ENCODE data around the gene RGS9BP. TPM values are rescaled to one million over a fixed set of nuclear protein-coding genes. Genes with fewer than 3 reads are reported as not detected.

The RGS9BP gene
- total and polyA plus RNA-seq, 2 donors (not counting 1 experiment from before 2014, with no cell fraction given), result 0.09 to 0.66 TPM

DNA sequence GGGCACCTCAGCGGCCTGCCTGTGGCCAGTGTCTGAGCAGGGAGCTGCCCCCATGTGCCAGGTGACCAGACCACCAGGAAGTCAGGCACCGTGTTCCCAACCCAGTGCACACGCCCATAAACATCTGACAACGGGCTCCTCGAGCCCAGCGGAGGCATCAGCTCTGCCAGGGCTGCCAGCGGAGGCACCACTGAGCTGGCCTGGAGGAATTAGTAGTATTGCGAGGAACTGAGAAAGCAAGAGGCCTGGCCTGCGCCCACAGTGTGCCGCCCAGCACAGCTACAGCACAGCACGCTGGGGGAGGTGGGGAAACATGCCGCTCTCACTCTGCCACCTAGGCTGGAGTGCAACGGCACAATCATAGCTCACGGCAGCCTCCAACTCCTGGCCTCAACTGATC is 45.3 kb upstream of the RGS9BP start:
- Histone ChIP-seq H3K9ac (ENCODE audit: insufficient read depth, low read length) (no peak overlapping the region), H3K79me2 (ENCODE audit: control insufficient read depth, insufficient read depth, low read length) (no peaks in the 10 kb centered on the region), H3K27ac (ENCODE audit: insufficient read depth, low read length) (no peak overlapping the region), H3K4me3 (replicated peaks in 1 of 4; ENCODE audit: control extremely low read depth in 1 of 4, insufficient read depth in 1 of 4, low read depth in 3 of 4, low read length in 4 of 4) (no peak overlapping the region), H3K27me3 (ENCODE audit: control insufficient read depth, insufficient read depth, low read length) (no peaks in the 10 kb centered on the region), H3K4me2 (ENCODE audit: extremely low read depth, insufficient read depth, low read length) (no peak overlapping the region), H4K20me1 (ENCODE audit: control insufficient read depth, extremely low read depth, insufficient read depth, low read length) (no peaks in the 10 kb centered on the region), H3K4me1 (ENCODE audit: control insufficient read depth, extremely low read depth, insufficient read depth, low read length) (no peaks in the 10 kb centered on the region), H2AFZ (ENCODE audit: low read length) (no peak overlapping the region), H3K36me3 (ENCODE audit: control insufficient read depth, insufficient read depth, low read length) (peaks cover 8% of the 10 kb centered on the region), H3K9me3 (ENCODE audit: control insufficient read depth, insufficient read depth, low read depth, low read length) (no peaks in the 10 kb centered on the region)
- no peak for DNase-seq (ENCODE audit: low read depth in 2 of 2)
- TF ChIP-seq CTCF (conservative IDR thresholded peaks at IDR 0.05 in 1 of 2, IDR thresholded peaks at IDR 0.05 in 1 of 2; ENCODE audit: low read depth in 1 of 2, low read length in 2 of 2) (no peak), EZH2 (IDR thresholded peaks at IDR 0.05; ENCODE audit: low read length, missing control alignments) (no peak)

GRCh38 chr19:32631381-32631780 is 44.3 kb upstream of the RGS9BP start:
- H3K4me1 ChIP-seq (ENCODE audit: control insufficient read depth, extremely low read depth, insufficient read depth, low read length), result no peaks in the 10 kb centered on the region
- H3K9ac ChIP-seq (ENCODE audit: insufficient read depth, low read length), result no peak overlapping the region
- DNase-seq (ENCODE audit: low read depth in 2 of 2), result no peak
- H4K20me1 ChIP-seq (ENCODE audit: control insufficient read depth, extremely low read depth, insufficient read depth, low read length), result no peaks in the 10 kb centered on the region
- no peak overlapping the region for H3K27ac ChIP-seq (ENCODE audit: insufficient read depth, low read length)
- no peaks in the 10 kb centered on the region for H3K9me3 ChIP-seq (ENCODE audit: control insufficient read depth, insufficient read depth, low read depth, low read length)
- no peak overlapping the region for H3K4me3 ChIP-seq (replicated peaks in 1 of 4; ENCODE audit: control extremely low read depth in 1 of 4, insufficient read depth in 1 of 4, low read depth in 3 of 4, low read length in 4 of 4)
- H3K27me3 ChIP-seq (ENCODE audit: control insufficient read depth, insufficient read depth, low read length), result no peaks in the 10 kb centered on the region
- H2AFZ ChIP-seq (ENCODE audit: low read length), result no peak overlapping the region
- no peak overlapping the region for H3K4me2 ChIP-seq (ENCODE audit: extremely low read depth, insufficient read depth, low read length)
- no peak for TF ChIP-seq CTCF (conservative IDR thresholded peaks at IDR 0.05 in 1 of 2, IDR thresholded peaks at IDR 0.05 in 1 of 2; ENCODE audit: low read depth in 1 of 2, low read length in 2 of 2)
- TF ChIP-seq EZH2 (IDR thresholded peaks at IDR 0.05; ENCODE audit: low read length, missing control alignments), result no peak
- H3K79me2 ChIP-seq (ENCODE audit: control insufficient read depth, insufficient read depth, low read length), result no peaks in the 10 kb centered on the region
- H3K36me3 ChIP-seq (ENCODE audit: control insufficient read depth, insufficient read depth, low read length), result peaks cover 14% of the 10 kb centered on the region

DNA sequence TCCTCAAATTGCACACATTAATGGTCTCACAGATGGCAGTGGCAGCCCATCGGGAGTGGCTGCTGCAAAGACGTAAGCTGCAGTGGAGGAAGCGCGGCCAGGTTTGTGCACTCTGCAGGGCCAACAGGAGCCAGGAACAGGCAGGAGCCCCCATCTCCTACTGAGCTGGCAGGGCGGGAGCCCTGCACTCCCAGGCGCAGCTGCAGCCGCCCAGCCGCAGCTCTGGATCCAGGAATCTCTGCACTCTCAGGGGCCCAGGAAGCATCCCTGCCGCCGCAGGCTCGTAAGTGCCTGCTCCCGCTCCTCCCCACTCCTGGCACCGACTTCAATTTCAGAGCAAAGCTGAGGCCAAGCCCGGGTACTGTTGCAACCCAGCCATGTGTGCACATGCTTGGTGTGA is 38.2 kb upstream of the RGS9BP start:
- Histone ChIP-seq H4K20me1 (ENCODE audit: control insufficient read depth, extremely low read depth, insufficient read depth, low read length) (no peaks in the 10 kb centered on the region), H3K27me3 (ENCODE audit: control insufficient read depth, insufficient read depth, low read length) (no peaks in the 10 kb centered on the region), H3K4me2 (ENCODE audit: extremely low read depth, insufficient read depth, low read length) (no peak overlapping the region), H3K79me2 (ENCODE audit: control insufficient read depth, insufficient read depth, low read length) (no peaks in the 10 kb centered on the region), H3K9me3 (ENCODE audit: control insufficient read depth, insufficient read depth, low read depth, low read length) (no peaks in the 10 kb centered on the region), H2AFZ (ENCODE audit: low read length) (no peak overlapping the region), H3K4me3 (replicated peaks in 1 of 4; ENCODE audit: control extremely low read depth in 1 of 4, insufficient read depth in 1 of 4, low read depth in 3 of 4, low read length in 4 of 4) (no peak overlapping the region), H3K36me3 (ENCODE audit: control insufficient read depth, insufficient read depth, low read length) (peaks cover 11% of the 10 kb centered on the region), H3K9ac (ENCODE audit: insufficient read depth, low read length) (no peak overlapping the region), H3K27ac (ENCODE audit: insufficient read depth, low read length) (no peak overlapping the region), H3K4me1 (ENCODE audit: control insufficient read depth, extremely low read depth, insufficient read depth, low read length) (no peaks in the 10 kb centered on the region)
- TF ChIP-seq CTCF (conservative IDR thresholded peaks at IDR 0.05 in 1 of 2, IDR thresholded peaks at IDR 0.05 in 1 of 2; ENCODE audit: low read depth in 1 of 2, low read length in 2 of 2), result no peak
- TF ChIP-seq EZH2 (IDR thresholded peaks at IDR 0.05; ENCODE audit: low read length, missing control alignments), result no peak
- DNase-seq (ENCODE audit: low read depth in 2 of 2), result no peak

Data from fibroblast of lung (primary cell).